ENCODE data around the gene ACP7.

ACP7 gene

DNA sequence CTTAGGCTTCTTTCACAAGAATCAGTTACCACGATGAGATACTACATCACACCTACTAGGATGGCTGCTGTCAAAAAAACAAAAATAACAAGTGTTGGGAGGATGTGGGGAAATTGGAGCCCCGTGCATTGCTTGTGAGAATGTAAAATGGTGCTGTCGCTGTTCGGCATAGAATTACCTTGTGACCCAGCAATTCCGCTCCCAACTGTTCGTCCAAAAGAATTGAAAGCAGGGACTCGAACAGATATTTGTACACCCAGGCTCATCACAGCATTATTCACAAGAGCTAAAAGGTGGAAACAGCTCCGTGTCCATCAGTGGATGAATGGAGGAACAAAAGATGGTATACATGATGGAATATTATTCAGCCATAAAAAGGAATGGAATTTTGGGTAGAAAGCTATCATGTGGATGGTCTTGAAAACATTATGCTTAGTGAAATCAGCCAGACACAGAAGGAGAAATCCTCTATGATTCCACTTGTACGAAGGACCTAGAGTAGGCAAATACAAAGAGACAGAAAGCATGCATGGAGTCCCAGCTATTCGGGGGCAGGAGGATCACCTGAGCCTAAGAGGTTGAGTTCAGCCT lies 64.9 kb downstream of the ACP7 start:
- no peak for DNase-seq (ENCODE audit: low spot score)

DNA sequence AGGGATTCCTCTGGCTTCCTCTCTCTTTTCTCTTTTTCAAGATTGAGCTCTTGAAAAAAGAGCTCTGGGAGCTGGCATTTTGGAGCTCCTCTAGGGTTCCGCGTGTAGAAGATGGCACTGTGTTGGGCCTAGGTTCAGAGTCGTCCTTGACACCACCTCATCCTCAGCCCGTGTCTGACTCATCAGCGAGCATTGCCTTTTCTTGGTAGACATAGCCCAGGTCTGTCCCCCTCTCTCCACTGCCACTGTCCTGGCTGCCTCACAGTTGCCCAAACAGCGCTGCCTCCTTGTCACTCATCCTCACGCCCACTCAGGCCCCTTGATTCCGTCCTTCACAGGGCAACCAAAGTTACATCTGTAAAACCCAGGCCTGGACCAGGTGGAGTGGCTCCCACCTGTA lies 66.1 kb downstream of the ACP7 start:
- DNase-seq (ENCODE audit: low spot score), result no peak

DNA sequence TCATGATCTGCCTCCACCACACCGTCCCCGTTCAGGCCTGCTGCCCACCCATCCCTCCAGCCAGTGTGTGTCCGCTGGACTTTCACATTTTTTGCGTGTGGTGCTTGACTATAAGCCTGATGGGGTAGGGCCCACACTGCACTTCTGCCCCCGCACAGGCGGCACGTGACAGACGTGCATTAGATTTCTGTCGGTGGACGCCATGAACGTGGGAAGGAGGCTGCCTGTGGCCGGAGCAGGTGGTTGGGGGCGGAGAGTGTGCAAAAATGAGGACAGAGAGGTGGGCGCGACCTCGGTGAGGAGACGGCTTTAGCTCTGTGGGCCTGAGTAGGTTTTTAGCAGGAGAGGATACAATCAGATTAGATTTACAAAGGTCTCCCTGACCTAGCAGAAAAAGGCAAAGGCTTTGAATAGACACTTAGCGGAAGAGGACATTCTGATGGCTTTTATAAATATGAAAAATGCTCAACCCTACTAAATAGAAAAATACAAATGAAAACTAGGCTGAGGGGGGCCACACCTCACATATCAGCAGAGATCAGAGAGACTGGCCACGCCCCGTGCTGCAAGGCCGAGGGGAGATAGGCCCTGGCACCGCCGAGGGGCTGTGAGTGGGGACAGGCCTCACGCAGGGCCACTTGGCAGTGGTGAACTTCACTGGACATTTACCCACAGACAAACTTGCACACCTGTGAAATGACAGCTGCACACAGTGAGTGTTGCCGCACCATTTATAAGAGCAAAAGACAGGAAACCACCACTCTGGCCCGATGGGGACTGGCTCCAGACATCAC lies 66.8 kb downstream of the ACP7 start:
- DNase-seq (ENCODE audit: low spot score), result no peak

DNA sequence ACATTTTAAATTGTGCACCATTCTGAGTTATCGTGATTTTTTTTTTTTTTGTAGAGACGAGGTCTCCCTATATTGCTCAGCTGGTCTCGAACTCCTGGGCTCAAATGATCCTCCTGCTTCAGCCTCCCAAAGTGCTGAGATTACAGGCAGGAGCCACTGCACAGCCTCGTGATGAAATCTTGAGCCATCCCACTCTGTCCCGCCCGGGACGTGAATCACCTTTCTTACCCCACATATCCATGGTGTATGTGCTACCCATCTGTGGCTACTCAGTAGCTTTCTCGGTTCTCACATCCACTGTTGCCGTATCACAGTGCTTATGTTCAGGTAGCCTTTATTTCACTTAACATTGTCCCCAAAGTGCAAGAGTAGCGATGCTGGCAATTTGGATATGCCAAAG lies 67.9 kb downstream of the ACP7 start:
- DNase-seq (ENCODE audit: low spot score), result no peak

DNA sequence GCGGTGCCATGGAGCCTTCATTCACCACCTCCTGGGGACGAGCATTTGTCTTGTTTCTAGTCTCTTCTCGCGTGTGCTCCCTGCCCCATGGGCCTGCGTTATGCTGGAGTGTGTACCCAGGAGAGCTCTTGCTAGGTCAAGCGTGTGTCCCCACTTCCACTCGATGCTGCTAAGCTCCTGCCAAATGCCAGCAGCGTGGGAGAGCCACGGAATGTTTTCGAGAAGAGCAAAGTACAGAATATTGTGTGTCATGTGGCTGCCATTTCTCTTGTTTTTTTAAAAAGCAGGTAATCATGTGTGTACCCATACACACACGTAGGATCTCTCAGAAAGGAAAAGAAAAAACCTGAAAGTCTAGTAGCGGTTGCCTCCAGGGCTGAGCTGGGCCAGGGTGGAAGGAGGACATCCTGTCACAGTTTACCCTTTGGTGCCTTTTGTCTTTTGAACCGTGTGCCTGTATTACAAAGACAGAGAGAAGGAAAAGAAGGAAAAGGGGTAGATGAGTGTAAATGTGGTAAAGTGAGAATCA lies 70.0 kb downstream of the ACP7 start:
- DNase-seq (ENCODE audit: low spot score), result no peak

DNA sequence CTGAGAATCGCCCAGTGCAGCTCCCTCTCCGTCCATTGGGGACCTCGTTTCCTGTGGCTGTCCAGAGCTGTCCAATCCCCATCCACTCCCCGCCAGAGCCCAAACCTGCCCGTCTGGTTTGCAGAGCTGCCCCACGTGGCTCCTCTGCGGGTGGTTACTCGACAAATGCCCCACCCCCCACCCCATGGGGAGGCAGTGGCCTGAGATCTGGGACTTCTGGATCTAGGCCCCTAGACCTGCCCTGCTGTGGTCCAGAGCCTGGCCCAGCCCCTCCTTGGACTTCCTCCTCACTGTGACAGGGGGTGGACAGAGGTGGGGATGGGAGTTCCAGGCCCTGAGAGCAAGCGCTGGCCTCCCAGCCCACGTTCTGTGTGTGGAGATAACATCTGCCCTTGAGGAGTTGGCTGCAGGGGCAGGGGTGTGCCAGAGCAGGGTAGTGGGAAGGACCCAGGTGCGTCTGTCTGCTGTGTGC lies 70.5 kb downstream of the ACP7 start:
- DNase-seq (ENCODE audit: low spot score), result peak; percentile 87

DNA sequence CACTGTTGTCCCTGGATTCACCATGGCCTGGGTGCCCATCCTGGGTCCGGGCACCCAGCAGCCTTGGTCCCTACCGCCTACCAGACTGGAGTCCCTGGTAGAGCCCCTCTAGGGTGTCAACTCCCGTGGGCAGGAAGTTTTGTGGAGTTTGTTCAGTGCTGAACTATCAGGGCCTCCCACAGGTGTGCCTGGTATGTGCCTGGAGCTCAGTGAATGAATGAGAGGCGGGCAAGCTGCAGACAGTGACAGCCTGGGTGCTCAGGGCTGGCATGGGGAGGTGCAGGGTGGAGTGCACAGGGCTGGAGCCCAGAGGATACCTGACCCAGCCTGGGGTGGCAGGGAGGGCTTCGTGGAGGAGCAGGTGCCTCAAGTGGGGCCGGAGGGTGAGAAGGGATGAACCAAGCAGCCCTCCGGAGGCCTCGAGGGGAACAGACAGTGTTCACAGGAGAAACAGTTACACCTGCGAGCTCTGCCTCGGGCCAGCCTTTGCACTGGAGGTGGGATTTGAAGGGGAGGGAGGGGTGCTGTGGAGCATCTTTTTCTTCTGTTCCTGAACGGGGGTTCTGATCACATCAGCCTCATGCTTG lies 71.0 kb downstream of the ACP7 start:
- DNase-seq (ENCODE audit: low spot score), result no peak

DNA sequence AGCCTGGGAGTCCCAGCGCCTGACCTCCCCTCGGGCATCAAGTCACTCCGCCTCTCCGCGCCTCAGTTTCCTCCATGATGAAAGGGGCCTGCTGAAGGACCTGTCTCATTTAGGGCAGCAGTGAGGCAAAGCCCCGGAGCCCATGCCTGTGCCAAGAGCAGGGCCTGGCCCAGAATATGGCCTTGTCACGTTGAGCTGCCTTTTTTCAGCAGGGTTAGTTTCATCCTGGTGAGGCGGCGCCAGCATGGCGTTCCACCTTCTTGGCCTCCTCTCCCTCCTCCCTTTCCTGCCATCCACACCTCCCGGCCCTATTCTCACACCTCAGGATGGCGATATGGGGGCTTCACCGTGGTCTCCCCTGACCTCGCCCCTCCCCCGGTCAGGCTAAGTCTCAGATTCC lies 71.6 kb downstream of the ACP7 start:
- DNase-seq (ENCODE audit: low spot score), result no peak

DNA sequence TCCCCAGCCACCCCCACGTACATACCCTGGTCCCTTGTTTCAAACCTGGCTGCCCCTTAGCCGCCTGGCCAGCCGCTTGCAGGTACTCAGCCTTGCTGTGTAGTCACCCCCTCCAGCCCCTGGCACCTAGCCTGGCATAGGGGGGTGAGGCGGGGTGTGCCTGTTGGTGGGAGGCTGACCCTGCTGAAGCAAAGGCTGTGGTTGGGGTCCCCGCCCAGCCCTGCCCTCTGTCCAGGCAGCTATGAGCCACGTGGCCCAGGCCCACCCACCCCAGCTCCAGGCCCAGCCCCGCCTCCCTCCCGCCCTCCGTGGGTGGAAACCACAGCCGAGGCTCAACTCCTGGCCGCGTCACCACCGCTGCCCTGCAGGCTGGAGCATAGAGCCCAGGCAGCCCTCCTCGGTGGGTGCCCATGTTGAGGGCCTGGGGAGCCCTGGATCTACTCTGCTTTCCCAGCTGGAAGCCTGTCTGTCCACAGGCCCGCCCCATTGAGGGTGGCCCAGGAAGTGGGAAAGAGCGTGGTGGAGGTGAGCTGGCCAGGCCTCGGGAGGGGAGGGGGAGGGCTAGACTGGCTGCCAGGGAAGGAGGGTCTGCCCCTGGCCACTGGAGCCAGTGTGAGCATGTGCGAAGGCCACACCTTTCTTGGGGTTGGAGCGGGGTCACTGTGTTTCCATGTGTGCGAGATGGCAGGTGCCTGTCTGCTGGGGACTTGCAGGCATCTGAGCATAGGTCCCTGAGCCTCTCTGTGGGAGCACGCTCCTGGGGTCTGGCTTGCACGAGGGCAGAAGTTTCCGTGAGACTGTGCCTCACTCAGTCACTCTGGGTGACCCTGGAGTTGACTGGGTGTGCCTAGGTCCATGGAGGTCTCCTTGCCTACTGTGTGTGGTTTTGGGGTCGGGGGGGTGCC lies 72.4 kb downstream of the ACP7 start:
- peak; percentile 63 for DNase-seq (ENCODE audit: low spot score)

DNA sequence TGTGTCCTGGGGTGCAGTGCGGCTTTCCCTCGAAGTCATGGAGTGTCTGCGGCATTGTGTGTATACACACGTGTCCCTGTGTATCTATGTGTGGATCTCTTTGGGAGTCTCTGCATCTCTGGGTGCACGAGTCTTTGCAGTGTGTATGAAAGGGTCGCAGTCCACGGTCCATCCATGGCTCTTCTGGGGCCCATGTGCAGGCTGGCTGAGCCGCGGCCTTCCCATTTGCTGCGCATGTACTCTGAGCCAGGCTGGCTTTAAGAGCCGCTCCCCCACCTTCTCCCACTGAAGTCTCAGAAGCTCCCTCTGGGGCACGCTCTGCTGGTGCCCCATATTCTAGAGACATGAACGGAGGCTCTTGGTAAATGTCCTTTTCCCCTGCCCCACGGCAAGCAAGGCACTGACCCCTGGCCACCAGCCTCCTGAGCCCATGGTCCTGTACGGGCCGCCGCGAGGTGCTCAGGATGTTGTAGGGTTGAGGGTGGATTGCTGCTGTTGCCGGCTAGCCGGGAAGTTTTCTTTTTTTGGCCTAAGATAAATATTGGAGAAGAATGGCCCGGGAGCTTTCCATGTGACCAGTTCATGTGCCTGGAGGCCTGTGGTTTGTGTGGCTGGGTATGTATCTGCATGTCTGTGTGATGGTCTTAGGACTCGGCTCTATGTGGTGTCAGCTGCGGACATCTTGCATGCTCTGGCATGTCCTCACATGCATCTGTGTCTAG lies 73.3 kb downstream of the ACP7 start:
- DNase-seq (ENCODE audit: low spot score), result no peak

DNA sequence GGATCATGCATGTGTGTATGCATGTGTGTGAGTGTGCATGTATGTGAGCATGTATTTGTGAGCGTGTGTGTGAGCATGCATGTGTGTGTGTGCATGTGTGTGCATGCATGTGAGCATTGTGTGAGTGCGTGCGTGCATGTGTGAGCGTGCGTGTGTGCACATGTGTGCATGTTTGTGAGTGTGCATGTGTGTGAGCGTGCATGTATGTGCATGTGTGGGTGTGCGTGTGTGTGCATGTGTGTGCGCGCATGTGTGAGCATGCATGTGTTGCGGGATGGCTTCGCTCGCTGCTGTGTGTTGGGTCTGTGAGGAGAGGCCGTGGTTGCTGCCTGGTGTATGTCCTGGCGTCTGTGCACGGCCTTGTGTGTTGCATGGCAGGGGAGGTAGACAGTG lies 73.8 kb downstream of the ACP7 start:
- DNase-seq (ENCODE audit: low spot score), result no peak

DNA sequence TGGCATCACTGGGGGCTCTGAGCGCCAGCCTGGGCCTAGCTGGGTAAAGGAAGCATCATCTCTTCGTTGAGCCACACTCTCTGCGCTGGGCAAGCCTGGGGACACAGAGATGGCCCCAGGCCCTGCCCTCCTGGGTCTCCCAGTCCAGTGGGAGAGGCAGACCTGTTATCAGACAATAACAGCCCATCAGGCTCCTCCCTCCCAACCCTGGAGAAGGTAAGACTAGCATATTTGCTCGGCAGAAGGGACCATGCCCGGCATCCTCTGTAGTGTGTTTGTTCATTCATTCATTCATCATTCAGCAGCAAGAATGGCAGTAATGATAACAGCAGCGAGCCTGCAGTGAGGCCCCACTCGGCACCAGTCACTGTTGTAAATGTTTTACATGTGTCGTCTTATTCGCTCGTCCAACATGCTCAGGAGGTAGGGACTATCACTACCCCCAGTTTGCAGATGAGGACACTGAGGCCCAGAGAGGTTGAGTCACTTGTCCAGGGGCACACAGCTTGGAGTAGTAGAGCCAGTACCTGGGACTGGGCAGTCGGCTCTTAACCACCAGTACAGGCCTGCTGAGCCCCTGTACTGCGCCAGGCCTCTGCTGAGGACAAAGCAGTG lies 74.6 kb downstream of the ACP7 start:
- DNase-seq (ENCODE audit: low spot score), result no peak

DNA sequence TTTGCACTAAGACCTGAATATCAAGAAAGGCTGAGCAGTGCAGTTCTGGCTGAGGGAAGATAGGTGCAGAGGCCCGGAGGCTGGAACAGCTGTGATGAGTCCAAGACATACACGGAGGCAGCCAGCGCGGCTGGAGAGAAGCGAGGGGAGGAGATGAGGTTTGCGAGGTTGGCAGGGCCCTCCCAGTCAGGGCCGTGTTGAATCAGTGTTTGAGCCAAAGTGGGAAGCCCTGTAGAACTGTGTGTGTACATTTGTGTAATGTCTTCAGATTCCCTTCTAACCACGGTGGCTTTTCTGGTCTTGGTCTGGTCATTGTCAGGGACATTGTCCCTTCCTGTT lies 76.3 kb downstream of the ACP7 start:
- DNase-seq (ENCODE audit: low spot score), result no peak

All from iPS-NIHi11 (cell line).